GM06990 (cell line): ENCODE data around the gene HYKK.

ENCODE experiments used
- DNase-seq: peaks from one replicate; pipeline ENCODE4 v3.0.0-alpha.2; 2011; ENCODE audit not compliant: insufficient read length; ENCODE audit errors: extremely low read depth
- H3K27me3 ChIP-seq: replicated peaks from 2 replicates; pipeline ENCODE4 v1.6.0; 2011; ENCODE audit warnings: low read length; ENCODE audit not compliant: control insufficient read depth, insufficient read depth
- H3K36me3 ChIP-seq: 2 replicates; pipeline ENCODE4 v1.5.1; 2011; ENCODE audit warnings: low read length; ENCODE audit not compliant: control insufficient read depth, insufficient read depth
- H3K4me3 ChIP-seq: replicated peaks from 2 replicates; pipeline ENCODE4 v1.5.1; 2011; ENCODE audit warnings: low read depth, mild to moderate bottlenecking, control low read depth, low read length
- CTCF ChIP-seq: IDR thresholded peaks from 2 replicates; pipeline ENCODE4 v1.5.1; 2011; ENCODE audit warnings: low read length, control low read depth, mild to moderate bottlenecking, inconsistent platforms; ENCODE audit not compliant: insufficient read depth, poor library complexity, severe bottlenecking

HYKK gene

GRCh38 chr15:78479650-78480049 lies 27.7 kb upstream of the HYKK start:
- Histone ChIP-seq H3K27me3 (no peaks in the 10 kb centered on the region), H3K36me3 (peaks cover 12% of the 10 kb centered on the region), H3K4me3 (no peak overlapping the region)
- no peak for DNase-seq
- TF ChIP-seq CTCF: no peak

- peaks cover 10% of the 10 kb centered on the region for H3K36me3 ChIP-seq
- no peak for TF ChIP-seq CTCF
- DNase-seq: no peak
Measured at GRCh38 chr15:78481917-78482316, 25.5 kb upstream of the HYKK start.

GRCh38 chr15:78492872-78493271 lies 14.5 kb upstream of the HYKK start:
- Histone ChIP-seq H3K4me3 (no peak overlapping the region), H3K36me3 (peaks cover 7% of the 10 kb centered on the region), H3K27me3 (no peaks in the 10 kb centered on the region)
- DNase-seq: no peak
- TF ChIP-seq CTCF: no peak

More at GRCh38 chr15:78481917-78482316, 25.5 kb upstream of the HYKK start:
- no peaks in the 10 kb centered on the region for H3K27me3 ChIP-seq
- no peak overlapping the region for H3K4me3 ChIP-seq

GRCh38 chr15:78501857-78502256 lies 5.5 kb upstream of the HYKK start:
- Histone ChIP-seq H3K4me3 (no peak overlapping the region), H3K27me3 (no peaks in the 10 kb centered on the region), H3K36me3 (peaks cover 4% of the 10 kb centered on the region)
- no peak for DNase-seq
- no peak for TF ChIP-seq CTCF

- TF ChIP-seq CTCF: no peak
- DNase-seq: no peak
- H3K36me3 ChIP-seq: peaks cover 4% of the 10 kb centered on the region
- H3K4me3 ChIP-seq: no peak overlapping the region
- no peaks in the 10 kb centered on the region for H3K27me3 ChIP-seq
Measured at GRCh38 chr15:78502641-78503040, 4.7 kb upstream of the HYKK start.

GRCh38 chr15:78507831-78508160 lies 419 bp downstream of the HYKK start:
- TF ChIP-seq CTCF: no peak
- Histone ChIP-seq H3K4me3 (peak overlapping the region; percentile 91), H3K36me3 (no peaks in the 10 kb centered on the region), H3K27me3 (no peaks in the 10 kb centered on the region)
- DNase-seq: no peak
